ENCODE measurements around the gene LCT.
"Not testable (repeated sequence)": the region's sequence is repeated elsewhere in the genome, so short reads cannot be mapped to it uniquely, and the experiment has no call there.

The LCT gene

GRCh38 chr2:135797497-135798274, 39.3 kb downstream of the LCT start:
- DNase-seq (ENCODE audit: low read depth): peak; percentile 57

GRCh38 chr2:135796606-135797005, 40.4 kb downstream of the LCT start:
- DNase-seq (ENCODE audit: low read depth): no peak

GRCh38 chr2:135795641-135796040, 41.3 kb downstream of the LCT start:
- not testable (repeated sequence) for DNase-seq (ENCODE audit: low read depth)

- DNase-seq (ENCODE audit: low read depth): no peak
Measured at GRCh38 chr2:135792401-135793150, 44.4 kb downstream of the LCT start.

- DNase-seq (ENCODE audit: low read depth): no peak
Measured at GRCh38 chr2:135791418-135792190, 45.4 kb downstream of the LCT start.

GRCh38 chr2:135790423-135790822, 46.6 kb downstream of the LCT start:
- DNase-seq (ENCODE audit: low read depth): no peak

- no peak for DNase-seq (ENCODE audit: low read depth)
Measured at GRCh38 chr2:135786823-135787222, 50.2 kb downstream of the LCT start.

- no peak for DNase-seq (ENCODE audit: low read depth)
Measured at GRCh38 chr2:135785032-135785431, 52.0 kb downstream of the LCT start.

- no peak for DNase-seq (ENCODE audit: low read depth)
Measured at GRCh38 chr2:135783439-135783838, 53.5 kb downstream of the LCT start.

- DNase-seq (ENCODE audit: low read depth): no peak
Measured at GRCh38 chr2:135782231-135782630, 54.8 kb downstream of the LCT start.

- no peak for DNase-seq (ENCODE audit: low read depth)
Measured at GRCh38 chr2:135776367-135776766, 60.6 kb downstream of the LCT start.

GRCh38 chr2:135775420-135775819, 61.6 kb downstream of the LCT start:
- no peak for DNase-seq (ENCODE audit: low read depth)

GRCh38 chr2:135773917-135774316, 63.1 kb downstream of the LCT start:
- DNase-seq (ENCODE audit: low read depth): no peak

- no peak for DNase-seq (ENCODE audit: low read depth)
Measured at GRCh38 chr2:135773319-135773718, 63.7 kb downstream of the LCT start.

- DNase-seq (ENCODE audit: low read depth): no peak
Measured at GRCh38 chr2:135768863-135769262, 68.1 kb downstream of the LCT start.

- DNase-seq (ENCODE audit: low read depth): no peak
Measured at GRCh38 chr2:135762530-135762929, 74.5 kb downstream of the LCT start.

GRCh38 chr2:135762022-135762421, 75.0 kb downstream of the LCT start:
- DNase-seq (ENCODE audit: low read depth): no peak

GRCh38 chr2:135756692-135757091, 80.3 kb downstream of the LCT start:
- no peak for DNase-seq (ENCODE audit: low read depth)

- no peak for DNase-seq (ENCODE audit: low read depth)
Measured at GRCh38 chr2:135755573-135755972, 81.4 kb downstream of the LCT start.

GRCh38 chr2:135745545-135745944, 91.4 kb downstream of the LCT start:
- no peak for DNase-seq (ENCODE audit: low read depth)

GRCh38 chr2:135744760-135745314, 92.1 kb downstream of the LCT start:
- no peak for DNase-seq (ENCODE audit: low read depth)

GRCh38 chr2:135743860-135744259, 93.1 kb downstream of the LCT start:
- no peak for DNase-seq (ENCODE audit: low read depth)
